HG03139 (cell line): ENCODE data around the gene MAGIX.

Source experiments
- ATAC-seq: cut with Tn5 transposase; IDR thresholded peaks from one replicate; pipeline ENCODE4 v1.9.1; 2021; ENCODE audit not compliant: unreplicated experiment

Gene MAGIX

DNA sequence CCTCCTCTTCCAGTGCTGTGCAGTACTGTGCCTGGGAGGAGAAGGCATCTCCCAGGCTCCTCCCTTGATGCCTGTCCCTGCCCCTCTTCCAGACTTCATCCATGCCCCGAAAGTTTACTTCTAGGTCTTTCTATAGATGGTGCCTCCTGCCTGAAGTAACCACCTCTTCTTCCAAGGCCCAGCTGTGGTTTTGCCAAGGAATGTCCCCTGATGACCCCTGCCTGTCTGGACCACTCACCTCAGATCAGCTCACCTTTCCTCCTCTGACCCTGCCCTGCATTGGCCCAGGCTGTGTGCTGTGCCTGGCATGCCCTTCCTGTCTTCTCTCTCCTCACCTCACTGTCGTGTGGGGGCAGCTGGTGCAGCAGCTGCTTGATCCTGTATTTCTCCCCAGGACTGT is 16.8 kb downstream of the MAGIX start:
- ATAC-seq, result no peak

DNA sequence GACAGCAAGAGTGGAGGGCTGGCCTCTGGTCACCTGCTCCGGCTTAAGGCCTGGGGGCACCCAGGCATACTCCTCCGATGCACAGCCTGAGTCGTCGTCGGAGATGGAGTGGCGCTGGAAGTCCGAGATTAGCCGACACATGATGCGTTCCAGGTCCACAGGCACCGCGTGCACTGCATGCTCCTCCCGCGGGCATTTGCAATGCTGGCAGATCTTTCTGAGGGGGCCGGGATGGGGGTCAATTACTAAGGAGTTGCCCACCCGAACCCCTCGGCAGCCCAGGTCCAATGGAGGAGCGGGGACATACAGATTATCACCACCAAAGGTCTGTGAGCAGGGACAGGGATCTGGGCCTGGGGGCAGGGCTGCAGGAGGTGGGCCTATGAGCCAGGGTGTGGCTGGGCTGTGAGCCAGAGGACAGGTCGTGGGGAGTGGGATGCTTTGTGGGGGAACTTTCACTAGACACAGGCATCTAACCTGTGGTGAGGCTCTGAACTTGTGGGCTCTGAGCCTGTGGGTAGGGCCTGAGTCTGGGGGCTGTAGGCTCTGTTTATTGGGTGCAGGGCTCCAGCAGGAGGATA is 21.2 kb downstream of the MAGIX start:
- no peak for ATAC-seq

DNA sequence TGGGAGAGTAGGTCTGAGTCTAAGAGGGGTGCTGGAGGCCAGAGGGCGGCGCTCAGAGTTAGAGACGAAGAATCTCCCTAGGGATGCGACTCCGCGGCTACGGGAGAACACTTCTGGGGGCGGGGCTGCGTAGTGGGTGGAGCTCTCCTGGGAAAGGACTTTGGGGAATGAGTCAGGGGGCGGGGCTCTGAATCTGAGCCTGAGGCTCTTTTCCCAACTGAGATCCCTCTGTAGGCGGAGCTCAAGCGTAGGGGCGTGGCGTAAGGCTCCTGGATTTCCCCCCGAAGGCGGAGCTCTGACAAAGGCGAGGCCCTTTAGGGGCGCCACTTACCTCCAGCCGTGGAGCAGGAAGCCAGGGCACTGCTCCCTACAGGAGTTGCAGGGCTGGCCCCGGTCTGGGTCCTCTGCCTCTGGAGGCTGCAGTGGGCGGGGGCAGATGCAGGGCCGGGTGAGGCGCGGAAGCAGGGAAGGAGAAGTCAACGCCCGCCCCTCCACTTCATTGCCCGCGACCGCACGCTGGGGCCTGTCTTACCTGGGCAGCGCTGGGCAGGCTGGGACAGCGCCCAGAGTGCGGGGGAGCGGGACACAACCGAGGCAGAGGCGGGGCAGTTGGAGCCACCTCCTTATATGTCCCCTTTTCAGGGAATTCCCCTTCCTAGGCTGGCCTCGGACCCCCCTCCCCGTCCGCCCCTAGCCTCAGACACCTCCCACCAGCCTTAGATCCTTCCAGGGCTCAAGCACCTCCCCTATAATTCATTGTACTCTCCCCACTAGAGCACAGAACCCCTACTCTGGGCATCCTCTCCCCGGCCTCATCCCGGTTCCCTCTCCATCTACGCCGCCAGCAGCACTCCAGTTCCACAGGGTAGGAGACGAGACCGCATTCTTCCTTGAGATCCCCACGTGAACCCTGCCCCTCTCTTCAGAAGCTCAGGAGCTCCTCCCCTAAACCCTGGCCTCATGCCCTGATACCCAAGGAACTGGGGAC is 22.0 kb downstream of the MAGIX start:
- peak; percentile 39 for ATAC-seq

DNA sequence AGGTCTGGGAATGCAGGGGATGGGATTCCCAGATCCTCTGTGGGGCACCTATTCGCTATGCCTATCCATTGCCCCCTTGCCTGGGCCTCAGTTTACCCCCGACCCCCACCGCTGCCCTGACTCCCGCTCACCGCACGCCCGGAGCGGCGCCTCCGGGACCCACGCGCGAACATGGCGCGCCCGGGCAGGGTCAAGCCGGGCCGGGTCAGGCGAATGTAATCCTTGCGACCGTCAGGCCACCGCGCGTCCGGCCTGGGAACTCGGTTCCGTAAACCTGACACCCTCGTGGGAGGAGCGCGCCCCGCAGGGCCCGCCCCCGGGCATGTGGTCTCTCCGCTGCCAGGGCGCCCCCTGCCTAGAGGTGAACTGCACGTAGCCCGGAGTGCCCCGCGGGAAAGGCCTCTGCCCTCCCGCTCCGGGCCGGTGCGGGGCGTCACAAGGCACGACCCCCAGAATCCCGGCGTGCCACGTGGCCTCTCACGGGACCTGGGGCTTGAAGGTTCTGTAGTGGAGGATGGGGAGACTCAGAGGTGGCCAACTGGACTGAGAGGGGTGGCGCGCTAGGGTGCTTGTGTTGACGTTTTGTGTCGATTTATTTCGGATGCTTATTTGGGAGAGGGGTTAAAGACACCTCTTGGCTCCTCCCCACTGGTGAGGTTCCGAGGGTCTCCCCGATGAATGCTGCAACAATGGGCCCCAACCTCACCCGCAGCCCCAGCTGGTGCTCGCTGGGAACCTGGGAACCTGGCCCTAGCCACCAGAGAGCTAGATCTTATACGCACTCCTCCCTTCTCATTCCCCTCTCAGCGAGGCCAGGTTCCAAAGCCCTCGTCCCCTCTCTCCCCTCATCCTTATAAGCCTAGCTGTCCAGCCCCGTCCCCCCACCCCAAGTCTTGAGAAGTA is 23.8 kb downstream of the MAGIX start, which contains the start of gene PRICKLE3:
Gene PRICKLE3, minus strand, starts transcription at position 249 of the 903 bp plus-strand sequence. Its CDS starts 76 bp downstream, at position 173.
- ATAC-seq, result no peak

DNA sequence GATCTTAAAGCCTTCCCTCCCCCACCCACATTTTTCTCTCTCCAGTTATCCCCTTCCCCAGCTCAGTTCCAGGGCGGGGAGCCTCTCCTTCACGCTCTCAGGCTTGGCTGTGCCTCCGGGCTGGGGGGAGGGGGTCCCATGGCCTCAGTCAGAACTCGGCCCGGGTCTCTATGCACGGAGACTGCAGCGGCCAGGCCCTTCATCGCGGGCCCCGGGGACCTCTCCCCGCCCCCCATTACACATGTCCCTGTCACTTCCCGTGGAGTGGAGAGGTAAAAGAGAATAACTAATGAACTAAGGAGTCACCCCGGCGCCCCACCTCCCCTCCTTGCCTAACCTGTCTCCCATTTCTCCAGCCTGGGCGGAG is 24.5 kb downstream of the MAGIX start:
- ATAC-seq, result no peak

DNA sequence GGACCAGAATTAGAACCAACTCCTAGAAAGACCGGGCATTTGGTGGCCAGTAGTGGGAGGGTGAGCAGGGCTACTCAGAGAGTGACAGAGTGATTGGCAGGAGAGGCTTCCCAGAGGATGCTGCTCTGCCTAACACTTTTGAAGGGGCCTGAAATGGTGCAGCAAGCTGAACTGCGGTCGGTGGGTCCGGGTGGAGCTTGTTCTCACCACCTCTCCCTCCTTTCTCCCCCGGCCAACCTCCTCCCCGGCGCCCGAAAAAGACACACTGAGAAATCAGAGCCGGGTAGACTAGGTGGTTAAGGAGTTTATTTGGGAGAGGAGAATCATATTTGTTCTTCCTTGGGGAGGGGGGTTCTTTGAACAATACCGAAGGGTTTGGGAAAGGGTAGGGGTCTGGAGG is 25.0 kb downstream of the MAGIX start:
- no peak for ATAC-seq

DNA sequence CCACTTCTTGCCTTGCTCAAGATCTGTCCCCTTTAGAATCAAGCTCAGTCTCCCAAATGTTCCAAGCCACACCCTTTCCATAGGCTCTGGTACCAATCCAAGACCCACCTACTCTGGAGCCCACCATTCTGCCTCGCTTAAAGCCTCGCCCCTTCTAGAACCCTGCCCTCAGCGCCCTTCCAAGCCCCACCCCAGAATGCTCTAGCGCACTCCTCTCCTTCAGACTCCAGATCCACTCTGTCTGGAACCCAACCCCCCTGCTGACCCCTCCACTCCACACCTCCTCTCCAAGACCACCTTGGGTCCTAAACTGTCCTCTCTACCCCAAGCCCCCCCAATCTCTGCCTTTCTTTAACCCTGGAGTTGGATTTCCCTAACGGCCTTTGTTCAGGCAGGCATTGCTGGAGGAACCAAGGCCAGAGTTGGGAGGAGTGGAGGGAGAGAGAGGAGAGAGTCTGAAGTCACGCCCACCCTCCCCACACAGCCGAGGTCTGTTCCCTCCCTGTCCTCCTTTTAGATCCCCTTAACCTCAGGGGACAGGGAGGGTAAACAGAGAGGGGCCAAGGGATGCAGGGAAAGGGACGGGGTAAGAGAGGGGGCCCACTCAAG is 26.0 kb downstream of the MAGIX start:
- ATAC-seq, result no peak

DNA sequence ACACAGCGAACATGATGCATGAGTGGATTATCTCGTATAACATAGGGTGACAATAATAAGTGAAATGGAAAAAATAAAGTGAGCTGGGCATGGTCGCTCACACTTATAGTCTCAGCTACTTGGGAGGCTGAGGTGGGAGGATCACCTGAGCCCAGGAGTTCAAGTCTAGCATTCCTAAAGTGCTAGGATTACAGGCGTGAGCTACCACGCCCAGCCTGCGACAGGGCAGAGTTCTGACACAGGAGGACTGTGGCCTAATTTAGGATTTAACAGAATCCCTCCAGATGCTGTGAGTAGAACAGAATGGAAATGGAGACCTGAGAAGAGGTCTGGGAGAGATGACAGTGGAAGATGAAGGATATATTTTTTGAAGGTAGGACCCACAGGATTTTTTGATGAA is 27.0 kb downstream of the MAGIX start:
- no peak for ATAC-seq

DNA sequence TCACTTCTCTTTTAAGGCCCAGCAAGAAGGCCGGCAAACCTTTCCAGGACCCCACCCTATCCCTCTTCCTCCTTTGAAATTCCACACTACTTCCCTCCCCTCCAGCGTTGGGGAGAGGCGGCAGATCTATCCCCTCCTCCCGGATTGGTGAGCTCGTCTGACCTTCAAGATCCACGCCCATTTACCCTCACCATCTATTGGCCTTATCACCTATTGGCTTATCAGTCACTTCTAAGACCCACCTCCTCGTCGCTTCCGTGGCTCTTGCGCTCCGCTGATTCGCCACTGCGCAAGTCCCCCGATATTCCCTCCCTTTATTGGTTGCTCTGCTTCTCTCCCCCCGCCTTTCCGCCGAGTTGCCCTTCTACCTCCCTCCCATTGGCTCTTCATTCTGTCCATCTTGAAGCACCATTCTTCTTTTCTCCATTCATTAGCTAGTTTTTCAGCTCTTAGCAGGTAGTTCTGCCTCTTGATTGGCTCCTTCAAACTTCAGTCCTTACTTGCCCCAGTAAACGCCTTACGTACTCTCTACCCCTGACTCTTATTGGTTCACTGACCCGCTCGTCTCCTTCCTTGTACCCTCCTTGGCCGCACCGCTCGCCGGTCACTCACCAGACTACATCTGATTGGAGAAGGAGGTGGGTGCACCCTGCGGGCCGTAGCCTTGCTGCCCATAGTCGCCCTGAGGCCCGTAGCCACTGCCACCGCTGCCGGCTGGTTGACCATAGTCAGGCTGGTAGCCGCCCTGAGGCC is 28.4 kb downstream of the MAGIX start:
- ATAC-seq, result peak; percentile 88

DNA sequence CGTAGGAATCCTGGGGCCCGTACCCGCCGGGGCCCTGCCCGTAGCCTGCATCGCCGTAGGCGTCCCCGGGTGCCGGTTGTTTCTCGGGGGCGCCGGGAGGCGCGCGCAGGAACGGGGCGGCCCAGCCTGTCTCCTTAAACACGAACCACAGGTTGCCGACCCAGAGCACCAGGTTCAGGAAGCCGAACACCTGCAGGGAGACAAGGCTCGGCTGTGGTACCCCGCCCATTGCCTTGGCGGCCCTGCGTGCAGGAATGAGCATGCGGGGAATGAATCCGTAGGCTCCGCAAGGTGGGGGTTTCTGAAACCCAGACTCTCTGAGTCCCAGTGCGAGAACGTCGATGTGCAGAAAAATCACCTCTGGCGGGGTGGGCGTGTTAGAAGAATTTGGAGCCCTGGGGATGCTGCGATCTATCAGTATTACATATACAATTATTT is 29.0 kb downstream of the MAGIX start:
- ATAC-seq, result no peak

DNA sequence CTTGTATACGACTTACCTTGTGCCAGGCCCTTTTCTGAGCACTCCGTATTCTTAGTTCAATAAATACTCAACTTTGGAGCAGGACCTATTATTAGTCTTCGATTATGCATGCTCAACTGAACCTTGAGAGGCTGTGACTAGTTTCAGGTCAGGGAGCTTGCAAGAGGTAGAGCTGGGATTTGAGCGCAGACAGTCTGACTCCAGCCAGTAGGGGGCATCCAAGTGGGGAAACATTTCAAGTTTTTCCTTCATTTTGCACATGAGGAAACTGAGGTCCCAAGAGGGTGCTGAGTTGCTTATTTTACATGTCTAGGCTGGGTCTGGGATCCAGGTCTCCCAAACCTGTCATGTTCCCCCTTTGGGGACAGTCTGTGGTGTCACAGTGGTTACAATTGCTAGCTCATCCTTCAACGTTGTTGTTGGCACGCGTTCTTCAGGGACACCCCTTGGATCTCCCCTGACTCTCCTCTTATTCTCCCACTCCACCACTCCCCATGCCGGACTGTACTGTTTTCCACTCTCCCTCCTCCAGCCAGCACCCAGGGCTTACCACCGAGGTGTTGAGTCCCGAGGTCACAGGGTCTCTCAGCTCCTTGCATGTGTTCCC is 30.3 kb downstream of the MAGIX start:
- no peak for ATAC-seq

DNA sequence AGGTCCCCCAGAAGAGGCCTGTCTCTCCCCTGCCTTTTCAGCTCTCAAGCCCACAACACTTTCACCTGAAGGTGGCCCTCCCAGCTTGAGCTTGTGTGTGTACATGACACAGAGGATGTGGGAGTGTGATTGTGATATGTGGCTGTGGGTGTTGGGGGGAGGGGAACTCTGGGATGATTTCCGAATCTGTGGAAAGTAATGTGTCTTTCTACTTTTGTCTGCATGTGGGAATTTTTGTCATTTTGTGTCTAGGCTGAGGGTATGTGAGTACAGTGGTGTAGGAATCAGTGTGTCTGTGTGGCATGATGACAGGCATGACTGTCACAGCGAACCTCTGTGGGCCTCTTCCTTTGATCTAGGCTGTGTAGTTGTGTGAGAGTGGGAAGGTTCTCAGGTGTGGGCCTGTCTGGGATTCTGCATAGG is 31.0 kb downstream of the MAGIX start:
- ATAC-seq, result no peak

DNA sequence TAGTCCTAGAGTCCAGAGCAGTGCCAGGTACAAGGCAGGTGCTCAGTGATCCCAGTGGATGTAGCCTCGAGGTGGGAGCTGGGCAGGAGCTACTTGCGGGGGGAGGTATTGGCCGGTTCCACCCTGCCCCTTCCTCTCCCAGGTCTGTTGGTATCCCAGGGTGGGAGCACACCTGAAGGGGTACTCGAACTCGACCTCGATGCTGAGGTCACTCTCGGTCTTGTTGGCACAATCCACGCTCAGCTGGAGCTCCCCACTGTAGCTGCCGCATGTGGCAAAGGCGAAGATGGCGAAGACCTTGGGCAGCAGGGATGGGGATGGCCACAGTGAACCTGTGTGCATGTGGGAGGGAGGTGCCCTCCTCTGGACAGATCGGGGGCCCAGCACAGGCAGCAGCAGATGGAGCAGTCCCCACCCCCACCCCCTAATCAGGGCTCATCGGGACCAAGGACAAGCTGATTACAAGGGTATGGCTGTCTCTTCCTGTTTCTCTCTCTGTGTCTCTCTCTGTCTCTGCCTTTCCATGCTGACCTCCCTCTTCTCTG is 35.1 kb downstream of the MAGIX start:
- ATAC-seq, result no peak

DNA sequence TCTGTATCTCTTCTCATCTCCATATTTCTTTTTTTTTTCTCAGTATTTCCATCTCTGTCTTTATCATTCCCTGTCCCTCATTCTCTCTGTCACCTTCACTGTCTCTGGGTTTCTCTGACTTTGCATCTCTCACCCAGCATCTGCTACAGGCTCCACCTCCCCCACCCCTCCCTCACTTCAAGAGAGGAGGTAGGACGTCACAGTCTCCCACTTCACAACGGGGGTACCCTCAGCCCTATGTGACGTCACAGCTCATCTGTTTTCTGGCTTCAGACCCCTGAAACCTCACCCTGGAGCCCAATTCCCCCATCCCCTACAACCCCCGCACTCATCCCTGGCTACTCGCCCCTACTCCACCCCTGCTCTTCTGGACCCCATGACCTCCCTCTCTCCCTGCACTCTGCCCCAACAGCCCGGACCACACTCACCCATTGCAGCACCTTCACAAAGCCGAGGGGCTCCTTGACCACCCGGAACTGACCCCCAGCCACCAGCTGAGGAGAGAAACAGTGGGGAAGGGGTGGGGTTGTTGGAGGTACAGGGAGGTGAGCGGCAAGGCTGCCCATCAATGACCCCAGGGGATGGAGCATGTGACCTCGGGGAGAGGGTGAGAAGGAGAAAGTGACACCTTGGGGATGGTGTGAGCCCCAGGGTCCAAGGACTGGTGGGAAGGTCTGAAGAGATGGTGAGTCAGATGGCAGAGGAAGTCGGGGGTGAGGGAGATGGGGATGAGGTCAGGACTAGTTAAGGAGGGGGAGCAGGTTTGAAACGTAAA is 36.2 kb downstream of the MAGIX start:
- ATAC-seq, result no peak

DNA sequence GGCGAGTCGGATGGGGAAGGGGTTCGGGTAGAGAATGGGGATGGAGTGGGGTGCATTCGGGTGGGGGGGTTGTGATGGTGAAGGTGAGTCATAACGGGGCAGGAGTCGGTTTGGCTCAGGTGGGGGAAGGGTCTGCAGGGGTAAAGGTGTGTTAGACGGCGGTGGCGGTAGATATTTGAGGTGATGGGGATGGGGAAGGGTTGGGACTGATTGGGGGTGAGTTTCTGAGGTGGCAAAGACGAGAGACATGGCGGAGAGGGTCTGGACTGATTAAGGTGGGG is 36.7 kb downstream of the MAGIX start:
- no peak for ATAC-seq

DNA sequence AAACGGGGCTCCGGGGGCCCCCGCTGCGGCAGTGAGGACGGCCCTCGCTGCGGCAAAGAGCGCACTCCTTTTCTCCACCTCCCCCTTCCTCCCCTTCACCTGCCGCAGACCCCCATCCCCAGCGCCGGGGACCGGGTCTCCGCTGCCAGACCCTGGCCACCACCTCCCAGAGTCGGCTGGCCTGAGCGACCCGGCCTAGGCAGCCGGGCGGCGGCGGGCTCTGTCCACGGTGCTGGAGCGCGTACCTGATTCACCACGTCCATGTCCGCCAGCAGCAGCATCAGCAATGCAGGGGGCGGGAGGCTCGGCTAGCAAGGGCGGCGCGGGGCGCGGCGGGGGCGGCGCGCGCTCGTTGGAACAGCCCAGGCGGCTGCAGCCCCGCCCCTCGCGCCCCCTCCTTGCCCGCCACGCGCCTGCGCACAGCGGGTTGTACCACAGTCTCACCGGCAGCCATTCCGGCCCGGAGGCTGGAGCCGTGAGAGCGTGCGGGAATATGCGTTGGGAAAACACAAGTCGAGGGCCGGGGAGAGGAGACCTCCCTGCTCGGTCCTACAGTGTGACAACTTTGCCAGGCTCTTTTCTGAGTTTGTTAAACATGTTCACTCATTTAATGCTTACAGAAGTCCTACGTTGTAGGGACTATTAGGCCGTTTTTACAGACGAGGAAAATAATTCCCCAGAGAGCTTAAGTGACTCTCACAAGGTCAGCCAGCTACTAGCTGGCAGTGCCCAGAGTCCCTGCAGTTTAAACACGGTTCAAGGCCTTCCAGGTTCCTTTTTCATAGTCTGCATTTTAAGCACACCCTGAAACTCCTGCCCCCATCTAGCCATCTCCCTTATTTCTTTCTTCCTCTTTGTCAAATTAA is 37.6 kb downstream of the MAGIX start, which contains the start of gene SYP:
Gene SYP, minus strand, starts transcription at position 288 of the 866 bp plus-strand sequence. Its CDS starts 7 bp downstream, at position 281.
- ATAC-seq, result peak; percentile 95

DNA sequence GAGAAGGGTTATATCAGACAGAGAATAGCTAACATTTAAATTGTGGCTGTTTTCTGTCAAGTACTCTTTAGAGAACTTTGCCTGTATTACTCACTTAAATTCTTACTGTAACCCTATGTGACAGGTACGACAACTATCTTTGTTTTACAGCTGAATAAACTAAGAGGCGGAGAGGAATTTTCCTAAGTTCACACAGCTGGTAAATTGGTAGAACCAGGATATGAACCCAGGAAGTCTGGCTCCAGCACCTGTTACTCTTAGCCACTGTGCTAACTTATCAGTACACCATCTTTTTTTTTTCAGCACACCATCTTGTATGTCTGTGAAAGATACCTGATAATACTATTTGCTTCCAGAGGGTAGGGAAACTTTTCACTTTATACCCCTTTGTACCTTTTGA is 39.5 kb downstream of the MAGIX start:
- no peak for ATAC-seq

DNA sequence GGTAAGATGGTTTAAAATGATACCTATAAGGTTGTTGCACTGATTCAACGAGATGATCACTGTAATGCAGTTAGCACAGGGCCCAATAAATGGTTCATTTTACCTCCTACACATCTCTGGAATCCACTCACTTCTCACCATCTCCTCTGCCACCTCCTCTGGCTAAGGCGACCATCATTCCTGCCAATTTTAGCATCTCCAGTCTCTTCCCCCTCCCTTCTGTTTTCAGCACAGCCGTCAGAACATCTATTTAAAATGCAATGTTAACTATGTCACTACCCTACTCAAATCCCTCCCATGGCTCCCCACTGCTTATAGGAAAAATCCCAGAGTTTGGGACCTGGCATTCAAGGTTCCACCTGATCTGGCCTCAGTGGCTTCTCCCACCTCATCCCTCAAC is 41.0 kb downstream of the MAGIX start:
- no peak for ATAC-seq
